Esophagus squamous epithelium (tissue), 4 donors: Measurements from ENCODE around the gene RPL13A.

Experiments used
- POLR2A ChIP-seq, 4 donors: fragments of 450-650 bp; IDR thresholded peaks; one replicate each; pipeline ENCODE4 v1.6.1; 2017; ENCODE audit warnings: antibody characterized with exemption in 4 of 4, mild to moderate bottlenecking in 4 of 4, moderate library complexity in 3 of 4
- TF ChIP-seq, protein P1 (sequence below), 6 experiments: fragments of 450-650 bp in 4 of 6; fragments of 200-600 bp in 2 of 6; sonication (generic) in 2 of 6; IDR thresholded peaks; one replicate each; pipeline ENCODE4 v1.5.1; 2016 to 2019; ENCODE audit warnings: antibody characterized with exemption in 6 of 6, mild to moderate bottlenecking in 4 of 6, moderate library complexity in 4 of 6

GRCh38 chr19:49459388-49459787 lies 28.0 kb upstream of the RPL13A start:
- TF ChIP-seq, protein P1, sequence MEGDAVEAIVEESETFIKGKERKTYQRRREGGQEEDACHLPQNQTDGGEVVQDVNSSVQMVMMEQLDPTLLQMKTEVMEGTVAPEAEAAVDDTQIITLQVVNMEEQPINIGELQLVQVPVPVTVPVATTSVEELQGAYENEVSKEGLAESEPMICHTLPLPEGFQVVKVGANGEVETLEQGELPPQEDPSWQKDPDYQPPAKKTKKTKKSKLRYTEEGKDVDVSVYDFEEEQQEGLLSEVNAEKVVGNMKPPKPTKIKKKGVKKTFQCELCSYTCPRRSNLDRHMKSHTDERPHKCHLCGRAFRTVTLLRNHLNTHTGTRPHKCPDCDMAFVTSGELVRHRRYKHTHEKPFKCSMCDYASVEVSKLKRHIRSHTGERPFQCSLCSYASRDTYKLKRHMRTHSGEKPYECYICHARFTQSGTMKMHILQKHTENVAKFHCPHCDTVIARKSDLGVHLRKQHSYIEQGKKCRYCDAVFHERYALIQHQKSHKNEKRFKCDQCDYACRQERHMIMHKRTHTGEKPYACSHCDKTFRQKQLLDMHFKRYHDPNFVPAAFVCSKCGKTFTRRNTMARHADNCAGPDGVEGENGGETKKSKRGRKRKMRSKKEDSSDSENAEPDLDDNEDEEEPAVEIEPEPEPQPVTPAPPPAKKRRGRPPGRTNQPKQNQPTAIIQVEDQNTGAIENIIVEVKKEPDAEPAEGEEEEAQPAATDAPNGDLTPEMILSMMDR (IDR thresholded peaks at IDR 0.05): no peak
- no peak for TF ChIP-seq POLR2A (IDR thresholded peaks at IDR 0.05)
